Activated CD4-positive, alpha-beta T cell treated with anti-CD3 and anti-CD28 coated beads, Interleukin-2, amount 10 ng/mL, durations not matched to agents 24 days and 14 days (primary cell): ENCODE results near the gene PIEZO2. TPM values are rescaled to one million over a fixed set of nuclear protein-coding genes. Genes with fewer than 3 reads are reported as not detected.

Experiments used
- DNase-seq: peaks from one replicate; pipeline ENCODE4 v3.0.0; 2022
- H3K27ac Mint-ChIP-seq: one replicate; pipeline ENCODE4 v1.8.0; 2022; ENCODE audit warnings: mild to moderate bottlenecking, mixed read lengths
- H3K27me3 Mint-ChIP-seq: one replicate; pipeline ENCODE4 v1.8.0; 2022; ENCODE audit warnings: mixed read lengths
- H3K36me3 Mint-ChIP-seq: one replicate; pipeline ENCODE4 v1.8.0; 2022; ENCODE audit warnings: low read depth, mild to moderate bottlenecking, mixed read lengths
- H3K4me1 Mint-ChIP-seq: one replicate; pipeline ENCODE4 v1.8.0; 2021; ENCODE audit warnings: mixed read lengths
- H3K4me3 Mint-ChIP-seq: one replicate; pipeline ENCODE4 v1.8.0; 2022; ENCODE audit warnings: mild to moderate bottlenecking, moderate library complexity, mixed read lengths
- H3K9me3 Mint-ChIP-seq: one replicate; pipeline ENCODE4 v1.8.0; 2021; ENCODE audit warnings: mixed read lengths
- intact Hi-C: fragments of 100-400 bp; cut with micrococcal nuclease; formaldehyde crosslinking; loops from one replicate; pipeline ENCODE4 v1.15.1; 2023
- total RNA-seq: library from RNA; stranded (reverse); gene quantifications from 2 replicates; pipeline ENCODE4 v1.2.3, GENCODE V29; 2022

Gene PIEZO2
- total RNA-seq, 1 donor from 2014 or later, result not detected

DNA sequence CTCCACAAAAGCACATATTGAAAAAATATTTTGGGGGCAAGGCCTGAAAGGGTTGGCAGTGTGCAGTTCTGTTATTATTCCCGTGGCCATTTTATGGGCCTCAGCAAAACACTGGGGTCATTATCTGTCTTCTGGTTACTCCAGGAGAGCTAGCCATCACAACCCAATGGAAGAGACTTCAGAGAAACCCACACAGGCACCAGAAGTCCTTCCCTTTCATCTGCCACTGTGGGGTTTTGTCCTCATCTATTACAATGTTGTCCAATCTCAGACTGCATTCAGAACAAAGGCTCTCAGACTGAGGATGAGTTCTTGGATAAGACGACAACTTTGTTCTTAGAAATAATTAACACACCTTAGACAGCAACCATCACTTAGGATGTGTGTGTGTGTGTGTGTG lies 98.4 kb downstream of the PIEZO2 start:
- Mint-ChIP-seq H3K36me3 (no peaks in the 10 kb centered on the region), H3K27me3 (no peaks in the 10 kb centered on the region), H3K27ac (no peak overlapping the region), H3K9me3 (no peaks in the 10 kb centered on the region), H3K4me1 (no peaks in the 10 kb centered on the region), H3K4me3 (no peak overlapping the region)
- no peak for DNase-seq
- intact Hi-C loops, result no loop called here

- peak; percentile 21 for DNase-seq
- Mint-ChIP-seq H3K9me3 (no peaks in the 10 kb centered on the region), H3K4me1 (no peaks in the 10 kb centered on the region), H3K4me3 (no peak overlapping the region), H3K27ac (no peak overlapping the region), H3K36me3 (no peaks in the 10 kb centered on the region), H3K27me3 (no peaks in the 10 kb centered on the region)
- intact Hi-C loops, result no loop called here
These were observed 101.6 kb downstream of the PIEZO2 start for GRCh38 chr18:11047817-11048216.

- intact Hi-C loops, result no loop called here
- peak; percentile 29 for DNase-seq
- no peak overlapping the region for H3K27ac Mint-ChIP-seq
- no peaks in the 10 kb centered on the region for H3K36me3 Mint-ChIP-seq
- H3K9me3 Mint-ChIP-seq, result no peaks in the 10 kb centered on the region
- H3K4me1 Mint-ChIP-seq, result no peaks in the 10 kb centered on the region
- H3K27me3 Mint-ChIP-seq, result no peaks in the 10 kb centered on the region
- H3K4me3 Mint-ChIP-seq, result no peak overlapping the region
These were observed 102.2 kb downstream of the PIEZO2 start for GRCh38 chr18:11047156-11047555.

DNA sequence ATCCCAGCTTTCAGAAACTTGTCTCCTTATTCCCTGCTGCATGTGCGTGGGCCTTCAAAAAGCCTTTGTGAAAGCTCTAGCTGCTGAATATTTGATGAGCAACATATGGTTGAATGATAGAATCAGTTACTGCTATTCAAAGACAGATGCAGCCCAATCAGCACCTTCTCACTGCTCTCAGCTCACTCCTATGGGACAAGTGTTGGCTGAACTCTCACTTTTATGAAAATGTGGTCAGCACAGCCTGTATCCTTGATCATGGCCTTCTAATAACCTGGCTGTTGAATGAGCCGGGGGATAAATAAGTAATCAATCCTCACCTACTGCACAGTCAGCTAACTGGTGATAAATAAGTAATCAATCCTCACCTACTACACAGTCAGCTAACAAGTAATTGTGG lies 103.2 kb downstream of the PIEZO2 start:
- Mint-ChIP-seq H3K27ac (no peak overlapping the region), H3K4me3 (no peak overlapping the region), H3K36me3 (no peaks in the 10 kb centered on the region), H3K27me3 (peaks cover 5% of the 10 kb centered on the region), H3K4me1 (no peaks in the 10 kb centered on the region), H3K9me3 (no peaks in the 10 kb centered on the region)
- DNase-seq, result peak; percentile 14
- intact Hi-C loops, result no loop called here

GRCh38 chr18:11043694-11044093 lies 105.7 kb downstream of the PIEZO2 start:
- intact Hi-C loops, result no loop called here
- DNase-seq, result no peak
- H3K9me3 Mint-ChIP-seq, result no peaks in the 10 kb centered on the region
- H3K27ac Mint-ChIP-seq, result no peak overlapping the region
- H3K4me1 Mint-ChIP-seq, result no peaks in the 10 kb centered on the region
- H3K27me3 Mint-ChIP-seq, result peaks cover 15% of the 10 kb centered on the region
- no peaks in the 10 kb centered on the region for H3K36me3 Mint-ChIP-seq
- H3K4me3 Mint-ChIP-seq, result no peak overlapping the region

GRCh38 chr18:11042247-11042646 lies 107.1 kb downstream of the PIEZO2 start:
- Mint-ChIP-seq H3K36me3 (no peaks in the 10 kb centered on the region), H3K4me3 (no peak overlapping the region), H3K9me3 (no peaks in the 10 kb centered on the region), H3K27me3 (peaks cover 16% of the 10 kb centered on the region), H3K4me1 (no peaks in the 10 kb centered on the region), H3K27ac (no peak overlapping the region)
- intact Hi-C loops, result no loop called here
- DNase-seq, result peak; percentile 24

DNA sequence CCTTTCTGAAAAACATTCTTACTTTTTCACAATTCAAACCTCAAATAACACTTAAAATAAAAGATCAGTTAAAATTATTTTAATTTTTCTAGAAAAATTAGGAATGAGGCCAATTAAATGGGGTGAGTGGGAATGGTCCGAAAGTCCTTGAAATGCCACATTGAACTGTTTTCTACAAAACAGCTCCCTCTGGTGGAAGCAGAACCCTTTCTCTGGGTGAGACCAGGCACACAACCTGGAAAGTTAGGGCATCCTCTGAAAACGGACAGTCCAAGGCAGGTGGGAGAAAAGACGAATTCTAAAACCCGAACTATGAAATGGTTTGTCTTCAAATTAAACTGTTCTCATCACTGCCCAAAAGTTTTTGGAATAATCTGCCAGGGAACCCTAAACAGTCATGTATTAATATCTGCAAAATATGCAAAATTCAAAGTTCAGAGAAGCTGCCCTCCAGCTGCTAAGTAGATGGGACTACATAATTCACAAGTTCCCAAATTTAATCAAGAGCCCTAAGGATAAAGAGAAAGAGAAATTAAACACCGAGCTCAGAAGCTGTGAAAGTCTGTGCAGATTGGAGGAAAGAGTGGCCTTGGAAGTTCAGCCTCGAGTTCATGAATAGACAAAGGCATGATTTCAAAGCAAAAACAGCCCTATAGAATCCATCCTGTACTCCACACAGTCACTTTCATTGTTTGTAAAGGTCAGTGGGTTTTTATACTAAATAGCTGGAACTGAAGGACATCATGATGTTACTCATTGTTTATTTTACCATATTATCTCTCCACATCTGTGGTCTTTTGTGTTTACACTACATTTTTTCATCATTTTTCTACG lies 108.3 kb downstream of the PIEZO2 start:
- H3K4me1 Mint-ChIP-seq, result no peaks in the 10 kb centered on the region
- intact Hi-C loops, result loop anchor here (1.0 kb wide), 2 partner anchors 190 to 254 kb away; no protein-coding TSS in a partner anchor
- H3K27me3 Mint-ChIP-seq, result peaks cover 16% of the 10 kb centered on the region
- H3K4me3 Mint-ChIP-seq, result no peak overlapping the region
- H3K36me3 Mint-ChIP-seq, result no peaks in the 10 kb centered on the region
- DNase-seq, result peak; percentile 80
- no peak overlapping the region for H3K27ac Mint-ChIP-seq
- no peaks in the 10 kb centered on the region for H3K9me3 Mint-ChIP-seq

DNA sequence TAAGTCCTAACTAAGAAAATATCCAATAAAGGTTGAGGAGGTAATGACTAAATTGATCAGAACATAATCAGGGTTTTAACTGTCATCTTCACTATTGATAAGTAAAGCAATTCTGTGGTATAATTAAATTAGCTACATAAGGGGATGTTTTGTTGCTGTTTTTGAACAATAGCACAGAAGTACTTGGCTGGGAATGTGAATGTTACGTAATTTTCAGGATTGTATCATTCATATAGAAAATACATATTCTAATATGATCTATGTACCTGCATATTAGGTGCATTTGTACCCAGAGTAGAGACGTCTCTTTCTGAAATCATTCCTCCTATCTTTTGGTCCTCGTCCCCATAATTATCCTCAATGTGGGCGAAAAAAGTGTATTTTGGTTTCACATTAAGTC lies 109.0 kb downstream of the PIEZO2 start:
- no peak overlapping the region for H3K4me3 Mint-ChIP-seq
- H3K9me3 Mint-ChIP-seq, result no peaks in the 10 kb centered on the region
- peaks cover 16% of the 10 kb centered on the region for H3K27me3 Mint-ChIP-seq
- no peak for DNase-seq
- no peak overlapping the region for H3K27ac Mint-ChIP-seq
- intact Hi-C loops, result loop anchor here (1.0 kb wide), 1 partner anchor 253 kb away; no protein-coding TSS in a partner anchor
- no peaks in the 10 kb centered on the region for H3K4me1 Mint-ChIP-seq
- no peaks in the 10 kb centered on the region for H3K36me3 Mint-ChIP-seq

GRCh38 chr18:11037533-11038240 lies 111.7 kb downstream of the PIEZO2 start:
- intact Hi-C loops, result no loop called here
- H3K9me3 Mint-ChIP-seq, result no peaks in the 10 kb centered on the region
- H3K27ac Mint-ChIP-seq, result no peak overlapping the region
- H3K4me3 Mint-ChIP-seq, result no peak overlapping the region
- H3K4me1 Mint-ChIP-seq, result no peaks in the 10 kb centered on the region
- H3K27me3 Mint-ChIP-seq, result peaks cover 16% of the 10 kb centered on the region
- DNase-seq, result no peak
- H3K36me3 Mint-ChIP-seq, result no peaks in the 10 kb centered on the region

GRCh38 chr18:11035814-11036495 lies 113.4 kb downstream of the PIEZO2 start:
- Mint-ChIP-seq H3K4me1 (no peaks in the 10 kb centered on the region), H3K27ac (no peak overlapping the region), H3K9me3 (no peaks in the 10 kb centered on the region), H3K36me3 (no peaks in the 10 kb centered on the region), H3K4me3 (no peak overlapping the region), H3K27me3 (peaks cover 10% of the 10 kb centered on the region)
- DNase-seq, result no peak
- intact Hi-C loops, result no loop called here

- Mint-ChIP-seq H3K9me3 (no peaks in the 10 kb centered on the region), H3K27me3 (peaks cover 8% of the 10 kb centered on the region), H3K27ac (no peak overlapping the region), H3K36me3 (no peaks in the 10 kb centered on the region), H3K4me3 (no peak overlapping the region), H3K4me1 (no peaks in the 10 kb centered on the region)
- intact Hi-C loops, result no loop called here
- DNase-seq, result no peak
These were observed 114.0 kb downstream of the PIEZO2 start for GRCh38 chr18:11035376-11035775.

DNA sequence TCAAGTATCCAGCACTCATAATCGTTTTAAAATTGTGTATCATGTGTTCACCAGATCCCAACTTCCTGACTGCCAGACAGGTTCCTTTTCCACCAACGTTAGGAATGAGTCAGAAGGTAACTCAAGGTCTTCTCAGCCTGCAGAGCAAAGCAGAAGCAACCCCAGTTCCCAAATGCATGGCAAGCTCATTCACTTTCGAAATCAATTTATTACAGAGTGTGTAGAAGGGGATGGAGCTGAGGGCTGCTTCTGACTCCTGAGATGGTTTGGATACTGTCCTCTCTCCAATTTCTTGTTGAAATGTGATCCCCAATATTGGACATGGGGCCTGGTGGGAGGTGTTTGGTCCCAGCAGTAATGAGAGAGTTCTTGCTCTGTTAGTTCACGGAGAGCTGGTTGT lies 114.5 kb downstream of the PIEZO2 start:
- no peak for DNase-seq
- Mint-ChIP-seq H3K27me3 (peaks cover 8% of the 10 kb centered on the region), H3K27ac (no peak overlapping the region), H3K4me3 (no peak overlapping the region), H3K9me3 (no peaks in the 10 kb centered on the region), H3K4me1 (no peaks in the 10 kb centered on the region), H3K36me3 (no peaks in the 10 kb centered on the region)
- intact Hi-C loops, result no loop called here

DNA sequence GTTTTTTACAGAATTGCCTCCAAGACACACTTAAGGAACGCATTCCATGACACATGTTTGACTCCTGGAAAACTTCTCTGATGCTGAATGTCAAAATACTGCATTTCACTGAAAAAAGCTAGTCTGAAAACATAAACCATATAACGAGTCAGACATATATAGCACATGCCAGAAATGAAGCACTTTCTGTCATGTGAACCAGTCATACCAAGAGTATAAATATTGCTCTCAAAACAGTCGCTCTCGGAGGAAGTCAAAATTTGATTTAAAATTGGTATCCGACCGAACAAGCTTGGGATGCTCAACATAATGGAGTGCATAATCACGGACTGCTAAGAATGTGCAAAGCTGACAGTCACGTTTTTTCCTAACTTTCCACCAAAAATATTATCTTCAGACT lies 115.9 kb downstream of the PIEZO2 start:
- Mint-ChIP-seq H3K27me3 (peaks cover 2% of the 10 kb centered on the region), H3K9me3 (no peaks in the 10 kb centered on the region), H3K36me3 (no peaks in the 10 kb centered on the region), H3K27ac (no peak overlapping the region), H3K4me1 (no peaks in the 10 kb centered on the region), H3K4me3 (no peak overlapping the region)
- intact Hi-C loops, result no loop called here
- no peak for DNase-seq

- Mint-ChIP-seq H3K4me1 (no peaks in the 10 kb centered on the region), H3K4me3 (no peak overlapping the region), H3K36me3 (no peaks in the 10 kb centered on the region), H3K27ac (no peak overlapping the region), H3K9me3 (no peaks in the 10 kb centered on the region), H3K27me3 (no peaks in the 10 kb centered on the region)
- no peak for DNase-seq
- intact Hi-C loops, result no loop called here
These were observed 117.4 kb downstream of the PIEZO2 start for GRCh38 chr18:11031966-11032365.
